MM.1S (cell line): Measurements from ENCODE around the gene RALY.

Experiments used
- CTCF ChIP-seq: fragments of 300-600 bp; sonication (generic); IDR thresholded peaks from 2 replicates; pipeline ENCODE4 v1.5.1; 2016; ENCODE audit warnings: antibody characterized with exemption, low read length, mixed read lengths
- EZH2 ChIP-seq: fragments of 300-600 bp; sonication (generic); optimal IDR thresholded peaks from 2 replicates; pipeline ENCODE3; 2017; ENCODE audit warnings: low read depth, mild to moderate bottlenecking, antibody characterized with exemption, low read length, mixed read lengths
- EZH2phosphoT487 ChIP-seq: fragments of 300-600 bp; sonication (generic); IDR thresholded peaks from 2 replicates; pipeline ENCODE4 v1.6.1; 2018; ENCODE audit warnings: antibody characterized with exemption, low read length

GRCh38 chr20:33991502-33991901, 2.2 kb upstream of the RALY start:
- TF ChIP-seq CTCF = no peak
- no peak for TF ChIP-seq EZH2
- TF ChIP-seq EZH2phosphoT487 = no peak
